VCaP (cell line): Measurements from ENCODE around the gene CASTOR1.

Experiments used
- H3K27ac ChIP-seq: fragments of 450-650 bp; 2 replicates; pipeline ENCODE4 v1.5.1; 2017
- TF ChIP-seq, protein P1 (sequence below): fragments of 450-650 bp; conservative IDR thresholded peaks from 2 replicates; pipeline ENCODE4 v1.5.1; 2017; ENCODE audit warnings: mild to moderate bottlenecking, moderate library complexity

Gene CASTOR1

DNA sequence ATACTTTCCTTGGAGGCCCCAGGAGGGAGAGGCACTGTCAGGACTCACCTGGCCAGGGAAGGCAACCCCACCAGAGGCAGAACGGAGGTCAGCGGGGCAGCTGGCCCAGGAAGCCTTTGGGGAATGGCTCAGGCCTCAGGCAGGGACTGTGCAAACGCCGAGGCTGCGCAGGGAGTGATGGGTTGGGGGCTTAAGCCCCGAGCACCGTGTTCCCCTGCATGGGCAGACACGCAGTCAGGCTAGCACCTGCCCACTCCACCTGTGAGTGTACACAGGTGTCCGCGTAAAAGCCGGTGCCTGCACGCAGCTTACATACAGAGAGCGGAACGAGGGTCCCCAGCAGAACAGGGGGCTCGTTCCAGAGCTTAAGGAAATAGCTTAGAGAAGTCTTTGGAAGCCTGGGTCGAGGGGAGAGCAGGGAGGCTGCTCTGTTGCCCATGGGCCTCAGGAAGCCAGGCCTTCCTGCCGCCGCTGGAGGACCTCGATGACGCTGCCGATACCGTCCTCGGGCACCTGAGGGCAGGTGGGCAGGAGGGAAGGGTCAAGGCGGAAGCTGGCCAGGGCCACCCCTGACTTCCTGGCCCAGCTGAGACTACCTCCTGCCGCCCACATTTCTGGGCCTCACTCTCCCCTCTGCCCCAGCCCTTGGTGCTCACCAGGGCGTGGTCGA, 4.0 kb downstream of the CASTOR1 start:
- no peak overlapping the region for H3K27ac ChIP-seq
- TF ChIP-seq, protein P1, sequence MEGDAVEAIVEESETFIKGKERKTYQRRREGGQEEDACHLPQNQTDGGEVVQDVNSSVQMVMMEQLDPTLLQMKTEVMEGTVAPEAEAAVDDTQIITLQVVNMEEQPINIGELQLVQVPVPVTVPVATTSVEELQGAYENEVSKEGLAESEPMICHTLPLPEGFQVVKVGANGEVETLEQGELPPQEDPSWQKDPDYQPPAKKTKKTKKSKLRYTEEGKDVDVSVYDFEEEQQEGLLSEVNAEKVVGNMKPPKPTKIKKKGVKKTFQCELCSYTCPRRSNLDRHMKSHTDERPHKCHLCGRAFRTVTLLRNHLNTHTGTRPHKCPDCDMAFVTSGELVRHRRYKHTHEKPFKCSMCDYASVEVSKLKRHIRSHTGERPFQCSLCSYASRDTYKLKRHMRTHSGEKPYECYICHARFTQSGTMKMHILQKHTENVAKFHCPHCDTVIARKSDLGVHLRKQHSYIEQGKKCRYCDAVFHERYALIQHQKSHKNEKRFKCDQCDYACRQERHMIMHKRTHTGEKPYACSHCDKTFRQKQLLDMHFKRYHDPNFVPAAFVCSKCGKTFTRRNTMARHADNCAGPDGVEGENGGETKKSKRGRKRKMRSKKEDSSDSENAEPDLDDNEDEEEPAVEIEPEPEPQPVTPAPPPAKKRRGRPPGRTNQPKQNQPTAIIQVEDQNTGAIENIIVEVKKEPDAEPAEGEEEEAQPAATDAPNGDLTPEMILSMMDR, result no peak

DNA sequence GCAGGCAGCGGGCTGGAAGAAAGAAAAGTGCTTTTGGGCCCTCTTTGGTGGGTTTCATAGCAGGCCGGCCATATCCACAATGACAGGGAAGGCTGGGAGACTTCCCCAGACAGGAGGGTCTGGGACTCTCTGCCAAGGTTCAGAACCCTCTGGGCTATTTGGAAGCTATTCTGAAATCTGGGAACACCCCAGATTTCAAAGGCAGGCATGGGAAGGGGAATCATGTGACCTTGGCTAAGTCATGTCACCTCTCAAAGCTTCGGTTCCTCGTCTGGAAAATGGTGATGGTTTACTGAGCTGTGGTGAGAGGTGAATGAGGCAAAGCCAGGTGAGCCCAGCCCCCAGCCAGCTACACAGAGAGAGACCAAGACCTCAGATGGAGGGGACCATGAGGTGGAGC, 4.6 kb downstream of the CASTOR1 start:
- H3K27ac ChIP-seq, result no peak overlapping the region
- TF ChIP-seq, protein P1, result no peak

DNA sequence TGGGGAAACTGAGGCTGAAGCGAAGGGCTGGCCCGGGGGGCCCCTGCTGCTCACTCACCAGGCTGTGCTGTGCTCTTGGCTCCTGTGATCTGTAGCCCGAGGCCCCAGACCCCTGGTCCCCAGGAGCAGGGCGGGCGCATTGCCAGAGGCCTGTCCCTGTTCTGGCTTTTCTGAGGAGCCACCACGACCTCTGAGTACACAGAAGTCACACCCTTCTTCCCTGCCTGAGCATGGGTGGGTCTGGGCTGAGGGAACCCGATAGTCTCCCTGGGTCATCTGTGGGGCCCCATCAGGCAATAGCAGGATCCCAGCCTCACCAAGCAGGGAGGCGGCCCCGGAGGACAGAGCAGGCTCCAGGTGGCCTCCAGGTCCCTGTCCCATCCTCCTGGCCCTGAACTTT, 5.1 kb downstream of the CASTOR1 start:
- TF ChIP-seq, protein P1, result no peak
- no peak overlapping the region for H3K27ac ChIP-seq

DNA sequence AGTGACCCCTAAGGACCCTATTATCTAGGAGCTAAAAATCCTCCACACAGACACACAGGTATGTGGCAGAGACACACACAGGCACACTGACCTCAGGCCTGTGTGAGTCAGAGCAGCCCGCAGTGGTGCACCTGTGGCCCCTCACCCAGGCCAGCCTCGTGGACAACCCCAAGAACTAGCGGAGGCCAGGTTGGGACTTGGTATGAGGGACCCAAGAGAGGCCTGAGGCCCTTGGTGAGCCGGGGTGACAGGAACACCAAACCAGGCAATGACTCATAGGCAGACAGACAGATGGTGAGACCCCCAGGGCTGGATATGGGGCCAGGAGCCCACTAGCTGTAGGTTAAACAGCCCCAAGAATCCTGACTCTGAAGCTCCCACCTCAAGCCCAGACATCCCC, 6.0 kb downstream of the CASTOR1 start:
- TF ChIP-seq, protein P1, result no peak
- H3K27ac ChIP-seq, result no peak overlapping the region

DNA sequence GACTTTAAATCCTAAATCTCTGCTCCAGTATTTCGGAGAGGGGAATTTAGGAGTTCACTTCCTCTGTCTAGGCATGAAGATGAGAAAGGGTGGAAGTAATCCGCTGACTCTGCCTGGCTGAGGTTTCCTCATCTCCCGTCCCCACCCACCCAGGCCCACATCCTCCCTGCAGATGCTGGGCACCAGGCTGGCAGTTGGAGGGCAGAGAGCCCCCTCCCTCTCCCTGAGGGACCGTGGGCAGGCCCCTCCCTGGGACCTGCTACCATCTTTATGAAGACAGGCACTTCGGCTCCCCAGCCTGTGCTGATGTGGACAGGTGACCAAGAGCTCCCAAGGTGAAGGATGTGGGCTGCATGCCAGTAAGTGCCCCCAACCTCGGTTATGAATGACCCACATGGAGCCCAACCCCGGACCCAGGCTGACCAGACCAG, 6.7 kb downstream of the CASTOR1 start:
- no peak overlapping the region for H3K27ac ChIP-seq
- TF ChIP-seq, protein P1, result no peak

DNA sequence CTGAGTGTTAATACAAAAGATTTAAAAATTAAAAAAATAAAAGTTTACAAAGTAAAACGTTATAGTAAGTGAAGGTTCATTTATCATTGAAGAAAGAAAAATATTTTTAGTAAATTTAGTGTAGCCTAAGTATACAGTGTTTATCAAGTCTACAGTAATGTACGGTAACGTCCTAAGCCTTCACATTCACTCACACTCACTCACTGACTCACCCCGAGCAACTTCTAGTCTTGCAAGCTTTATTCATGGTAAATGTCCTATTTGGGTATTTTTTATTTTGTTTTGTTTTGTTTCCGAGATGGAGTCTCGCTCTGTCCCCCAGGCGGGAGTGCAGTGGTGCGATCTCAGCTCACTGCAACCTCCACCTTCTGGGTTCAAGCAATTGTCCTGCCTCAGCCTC, 8.8 kb downstream of the CASTOR1 start:
- no peak overlapping the region for H3K27ac ChIP-seq
- TF ChIP-seq, protein P1, result no peak

DNA sequence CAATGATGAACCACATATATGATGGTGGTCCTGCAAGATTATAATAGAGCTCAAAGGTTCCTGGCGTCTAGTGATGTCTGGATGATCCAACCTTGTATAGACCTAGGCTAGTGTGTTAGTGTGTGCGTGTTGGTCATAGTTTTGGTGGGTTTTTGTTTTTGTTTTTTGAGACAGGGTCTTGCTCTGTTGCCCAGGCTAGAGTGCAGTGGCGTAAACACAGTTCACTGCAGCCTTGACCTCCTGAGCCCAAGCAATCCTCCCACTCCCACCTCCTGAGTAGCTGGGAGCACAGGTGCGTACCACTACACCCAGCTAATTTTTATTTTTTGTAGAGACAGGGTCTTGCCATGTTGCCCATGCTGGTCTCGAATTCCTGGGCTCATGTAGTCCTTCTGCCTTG, 9.4 kb downstream of the CASTOR1 start:
- H3K27ac ChIP-seq, result no peak overlapping the region
- TF ChIP-seq, protein P1, result no peak
